GM19455 (cell line): ENCODE measurements around the gene RPAIN.
"Not testable (repeated sequence)": the region's sequence is repeated elsewhere in the genome, so short reads cannot be mapped to it uniquely, and the experiment has no call there.

Experiments
- ATAC-seq: cut with Tn5 transposase; IDR thresholded peaks from one replicate; pipeline ENCODE4 v1.9.1; 2021; ENCODE audit not compliant: unreplicated experiment

Gene RPAIN

DNA sequence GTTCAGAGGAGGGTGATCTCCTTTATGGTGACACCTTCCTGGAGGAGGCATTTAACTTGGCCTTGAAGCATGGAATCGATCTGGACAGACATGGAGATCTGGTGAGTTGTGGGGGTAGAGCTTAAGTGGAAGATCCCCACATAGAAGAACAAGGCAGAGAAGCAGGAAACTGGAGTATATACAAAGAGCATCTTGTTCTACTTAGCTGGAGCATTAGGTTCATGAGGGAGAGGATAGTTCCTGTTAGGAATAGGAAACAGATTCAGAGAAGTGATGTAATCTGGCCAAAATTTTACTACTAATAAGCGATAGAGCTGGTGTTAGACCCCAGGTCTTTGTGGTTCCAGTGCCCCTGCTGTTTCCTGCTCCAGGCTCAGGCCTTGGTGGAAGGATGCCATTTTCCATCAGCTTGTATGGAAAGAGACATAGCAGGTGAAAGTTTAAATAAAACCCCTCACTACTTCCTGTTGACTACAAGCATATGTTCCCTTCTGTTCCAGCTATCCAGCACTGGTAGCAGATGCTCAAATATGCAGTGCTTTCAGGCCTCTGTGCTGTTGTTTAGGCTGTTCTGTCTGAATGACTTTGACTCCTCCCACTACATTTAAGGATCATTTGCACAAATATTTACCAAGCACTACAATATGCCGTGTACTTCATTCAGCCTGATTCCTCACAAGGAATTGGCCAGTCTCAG lies 9.4 kb downstream of the RPAIN start:
- no peak for ATAC-seq

DNA sequence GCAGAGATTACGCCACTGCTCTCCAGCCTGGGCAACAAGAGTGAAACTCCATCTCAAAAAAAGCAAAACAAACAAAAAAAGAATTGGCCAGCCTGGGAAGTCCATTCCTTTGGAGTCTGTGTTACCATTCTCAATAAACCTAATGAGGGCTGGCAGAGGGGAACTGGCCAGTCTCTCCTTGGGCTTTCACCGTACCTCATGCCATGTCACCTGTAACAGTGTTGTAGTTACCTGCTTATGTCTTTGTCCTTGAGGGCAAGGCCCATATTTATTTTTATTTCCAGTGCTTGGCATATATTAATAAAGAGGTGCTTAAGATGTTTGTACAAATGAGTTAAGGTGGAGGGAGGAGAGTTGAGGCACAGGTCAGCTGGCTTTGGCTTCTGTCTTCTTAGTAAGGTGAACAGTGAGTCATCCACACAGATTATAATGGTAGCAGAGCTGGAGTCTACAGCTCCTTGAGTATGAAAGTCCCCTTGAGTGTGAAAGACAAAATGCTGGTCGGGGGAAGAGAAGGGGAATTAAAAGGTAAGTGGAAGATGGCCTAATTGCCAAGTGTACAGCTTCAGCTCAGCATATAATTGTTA lies 10.5 kb downstream of the RPAIN start:
- no peak for ATAC-seq

GRCh38 chr17:5431234-5431633 lies 11.3 kb downstream of the RPAIN start:
- ATAC-seq = not testable (repeated sequence)

- no peak for ATAC-seq
Measured at GRCh38 chr17:5431949-5432556, 12.1 kb downstream of the RPAIN start.

DNA sequence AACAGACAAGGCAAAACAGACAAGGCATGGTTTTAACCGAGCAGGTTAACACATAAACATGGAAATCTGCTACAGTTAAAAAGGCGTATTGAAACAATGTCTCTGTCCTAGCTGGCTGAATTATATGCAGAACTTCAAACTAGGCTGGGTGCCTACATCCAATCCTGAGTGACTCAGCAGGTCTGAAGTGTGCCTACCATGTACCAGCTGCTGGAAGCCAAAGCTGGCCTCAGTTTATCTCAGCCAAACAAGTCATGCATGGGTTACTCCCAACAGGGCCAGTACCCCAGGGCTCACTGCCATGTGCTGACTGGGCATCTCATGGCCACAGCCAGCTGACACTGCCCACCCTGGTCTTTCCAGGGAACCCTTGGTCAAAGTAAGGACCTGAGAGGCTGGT lies 15.0 kb downstream of the RPAIN start:
- no peak for ATAC-seq

DNA sequence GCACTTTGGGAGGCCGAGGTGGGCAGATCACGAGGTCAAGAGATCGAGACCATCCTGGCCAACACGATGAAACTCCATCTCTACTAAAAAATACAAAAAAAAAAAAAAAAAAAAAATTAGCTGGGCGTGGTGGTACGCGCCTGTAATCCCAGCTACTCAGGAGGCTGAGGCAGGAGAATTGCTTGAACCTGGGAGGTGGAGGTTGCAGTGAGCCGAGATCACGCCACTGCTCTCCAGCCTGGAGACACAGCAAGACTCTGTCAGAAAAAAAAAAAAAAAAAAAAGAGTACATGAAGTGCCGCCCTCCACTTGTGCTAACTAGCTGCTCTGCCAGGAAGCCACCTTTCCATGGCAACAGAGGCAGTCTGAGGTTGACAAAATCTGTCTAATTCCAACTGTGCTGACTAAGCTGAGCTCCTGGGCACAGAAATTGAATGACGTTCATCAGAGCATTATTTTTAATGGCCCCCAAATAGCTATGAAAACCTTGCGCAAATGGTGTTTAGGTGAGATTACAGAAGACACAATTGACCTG lies 15.9 kb downstream of the RPAIN start:
- not testable (repeated sequence) for ATAC-seq

DNA sequence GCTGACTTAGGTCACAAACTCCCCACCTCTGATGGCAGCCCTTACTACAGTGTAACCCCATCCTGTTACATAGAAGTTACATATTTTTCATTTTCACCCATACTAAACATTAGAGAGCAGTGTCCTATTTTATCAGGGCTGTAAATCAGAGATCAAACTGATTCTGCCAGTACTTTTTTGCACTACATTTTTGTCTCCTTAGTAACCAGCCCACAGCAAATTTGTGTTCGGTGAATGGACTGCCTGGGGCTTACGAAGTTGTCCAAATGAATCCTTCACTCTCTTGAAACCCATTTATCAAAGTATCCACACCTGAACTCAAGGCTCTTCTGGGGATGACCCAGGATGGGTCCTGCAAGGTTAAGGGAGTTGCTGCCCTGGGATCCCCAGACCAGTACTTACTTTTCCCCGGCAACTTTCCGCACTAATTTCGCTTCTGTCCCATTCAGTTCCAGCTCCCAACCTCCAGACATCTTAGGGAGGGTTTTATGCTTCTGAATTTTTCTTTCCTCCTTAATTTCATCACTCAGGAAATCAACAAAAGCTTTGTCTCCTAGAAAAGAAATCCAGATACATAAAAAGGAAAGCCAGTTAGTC lies 17.8 kb downstream of the RPAIN start:
- ATAC-seq = no peak

- peak; percentile 86 for ATAC-seq
Measured at GRCh38 chr17:5438716-5439445, 18.9 kb downstream of the RPAIN start, which contains the start of gene C1QBP. Gene C1QBP, minus strand, starts transcription at chr17:5439155. Its CDS starts 82 bp downstream, at chr17:5439073.

GRCh38 chr17:5439446-5439764 lies 19.4 kb downstream of the RPAIN start:
- ATAC-seq = no peak

- ATAC-seq = no peak
Measured at GRCh38 chr17:5443728-5444127, 23.7 kb downstream of the RPAIN start.

DNA sequence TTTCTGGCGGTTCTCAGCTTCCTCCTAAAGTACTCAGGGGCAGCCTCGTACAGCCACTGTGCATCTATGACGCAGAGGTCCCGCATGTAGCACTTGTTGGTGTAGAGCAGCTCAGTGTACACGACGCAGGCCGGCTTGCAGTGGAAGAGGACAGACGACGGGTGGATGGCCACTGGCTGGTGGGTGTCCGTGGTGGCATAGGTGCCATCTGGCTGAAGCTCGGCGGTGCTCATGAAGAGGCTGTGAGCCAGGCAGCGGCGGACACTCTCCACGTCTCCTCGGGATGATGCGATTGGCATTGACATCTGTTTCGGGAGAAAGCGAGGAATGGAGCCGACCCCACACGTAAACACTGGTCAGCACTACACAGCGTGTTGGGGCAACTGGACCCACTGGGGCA lies 24.2 kb downstream of the RPAIN start:
- no peak for ATAC-seq

DNA sequence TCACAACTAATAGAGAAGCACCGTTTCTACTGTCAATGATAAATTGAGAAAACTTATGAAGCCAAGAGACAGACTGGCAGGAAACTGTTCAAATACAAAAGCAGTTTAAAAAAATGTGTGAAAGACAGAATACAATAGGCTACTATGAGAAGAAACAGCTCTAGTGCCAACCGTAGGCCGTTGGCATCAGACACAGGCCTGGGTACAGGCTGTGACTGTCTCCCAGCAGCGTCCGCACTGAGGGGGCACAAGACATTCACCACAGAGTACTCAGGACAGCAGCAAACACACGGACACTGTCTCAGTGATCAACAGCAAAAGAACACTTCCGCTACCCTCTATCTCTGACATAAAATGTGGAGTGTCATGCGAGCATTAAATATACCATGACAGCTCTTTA lies 26.8 kb downstream of the RPAIN start:
- ATAC-seq = no peak

DNA sequence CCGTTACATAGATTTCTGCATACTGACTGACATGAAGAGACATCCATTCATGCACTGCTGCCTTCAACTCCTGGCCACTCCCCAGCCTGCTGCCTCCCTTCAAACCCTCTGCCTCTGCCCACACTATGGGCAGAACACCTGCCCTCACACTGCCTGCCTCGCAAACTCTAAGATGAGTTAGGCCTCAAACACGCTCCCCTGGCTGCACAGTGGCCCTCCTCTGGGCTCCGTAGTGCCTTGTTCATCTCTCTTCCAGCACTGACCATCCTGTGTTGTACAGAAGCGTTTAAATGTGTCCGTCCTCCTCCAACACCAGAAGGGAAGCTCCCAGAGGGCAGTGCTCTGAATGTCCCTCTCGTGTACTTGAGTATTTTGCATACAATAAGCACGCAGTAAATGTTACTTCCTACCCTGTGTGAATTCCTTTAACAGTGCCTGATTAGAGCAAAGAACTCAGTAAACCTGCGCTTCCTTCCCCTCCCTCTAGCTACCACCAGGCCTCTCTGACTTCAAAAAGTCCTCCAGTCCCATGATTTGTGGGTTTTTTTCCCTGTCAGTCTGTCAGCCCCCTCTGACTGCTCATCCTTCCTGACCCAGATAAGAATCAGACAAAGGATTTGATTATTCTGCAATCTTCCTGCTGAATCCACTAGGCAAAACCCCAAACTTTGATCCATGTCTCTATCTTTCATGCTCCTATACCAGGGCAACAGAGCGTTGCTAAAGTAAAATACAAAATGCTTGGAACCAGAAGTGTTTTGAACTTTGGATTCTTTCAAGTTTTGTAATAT lies 44.9 kb downstream of the RPAIN start:
- no peak for ATAC-seq

DNA sequence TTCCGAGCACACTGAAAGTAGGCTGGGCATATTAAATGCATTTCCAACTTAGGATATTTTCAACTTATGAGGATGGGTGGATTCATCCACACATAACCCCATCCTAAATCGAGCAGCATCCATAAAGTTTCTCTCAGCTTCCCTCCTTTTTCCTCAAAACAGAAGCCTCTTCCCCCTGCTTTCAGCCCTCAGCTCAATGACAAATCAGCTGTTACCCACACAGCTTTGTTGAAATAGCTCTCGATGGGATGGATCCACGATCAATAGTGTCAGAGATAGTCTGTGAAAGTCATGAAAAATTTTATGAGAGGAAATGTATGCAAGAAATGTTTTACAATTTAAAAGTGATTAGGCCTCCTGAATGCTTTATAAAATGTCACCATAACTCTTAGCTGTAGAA lies 46.3 kb downstream of the RPAIN start:
- no peak for ATAC-seq

GRCh38 chr17:5467416-5467815 lies 47.4 kb downstream of the RPAIN start:
- ATAC-seq = no peak

DNA sequence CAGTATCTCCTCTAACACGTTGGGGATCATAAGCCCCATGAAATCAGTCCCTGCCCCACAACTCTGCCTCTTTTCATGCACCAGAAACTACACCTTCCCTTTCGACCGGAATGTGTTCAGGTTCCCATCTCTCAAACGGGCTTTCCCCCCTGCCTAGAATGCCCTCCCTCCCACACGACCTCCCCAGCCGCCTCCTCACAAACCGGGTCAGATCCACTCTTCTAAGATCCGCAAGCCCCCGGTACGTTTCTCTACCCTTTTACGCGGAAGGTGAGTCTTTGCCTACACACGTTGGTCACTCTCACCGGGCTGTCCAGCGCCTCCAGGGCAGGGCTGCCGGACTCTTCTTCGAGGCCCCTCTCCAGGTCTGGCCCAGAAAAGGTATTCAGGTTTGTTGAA lies 48.1 kb downstream of the RPAIN start:
- peak; percentile 18 for ATAC-seq

- ATAC-seq = no peak
Measured at GRCh38 chr17:5472511-5472910, 52.5 kb downstream of the RPAIN start.

- ATAC-seq = no peak
Measured at GRCh38 chr17:5473906-5474305, 53.9 kb downstream of the RPAIN start.

DNA sequence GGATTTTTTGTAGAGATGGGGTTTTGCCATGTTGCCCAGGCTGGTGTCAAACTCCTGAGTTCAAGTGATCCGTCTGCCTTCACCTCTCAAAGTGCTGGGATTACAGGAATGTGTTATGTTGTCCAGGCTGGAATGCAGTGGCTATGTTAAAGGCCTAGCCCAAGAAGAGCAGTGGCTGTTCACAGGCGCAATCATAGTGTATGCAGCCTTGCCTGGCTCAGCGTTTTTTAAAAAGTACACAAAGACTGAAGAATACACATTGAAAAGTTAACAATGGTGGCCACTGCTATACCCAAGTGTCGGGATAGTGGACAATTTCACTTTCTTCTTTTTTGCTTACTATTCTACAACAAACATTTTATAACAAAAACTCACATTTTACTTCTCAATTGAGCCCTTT lies 59.0 kb downstream of the RPAIN start:
- ATAC-seq = no peak

DNA sequence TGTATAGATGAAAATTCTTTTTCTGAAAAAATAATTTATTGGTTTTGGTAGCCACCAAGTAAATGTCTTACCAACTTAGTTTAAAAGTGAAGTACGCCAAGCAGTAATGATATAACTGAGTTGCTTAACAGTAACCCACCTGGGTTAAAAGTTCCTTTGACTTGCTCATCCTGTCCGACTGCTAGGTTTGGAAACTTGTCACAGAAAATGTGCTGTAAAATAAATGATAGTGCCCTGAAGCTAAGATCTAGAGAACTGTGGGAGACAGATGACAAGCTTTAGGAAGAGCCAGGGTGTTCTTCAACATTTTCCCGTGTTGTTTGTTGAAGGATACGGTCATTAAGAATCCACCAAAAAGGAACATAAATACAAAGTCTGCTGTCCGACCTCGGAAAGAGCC lies 61.0 kb downstream of the RPAIN start:
- no peak for ATAC-seq

GRCh38 chr17:5481451-5481850 lies 61.5 kb downstream of the RPAIN start:
- ATAC-seq = no peak
